DOHH2 (cell line): ENCODE measurements around the gene RAD52.

ENCODE experiments used
- CTCF ChIP-seq: fragments of 200-600 bp; sonication (generic); IDR thresholded peaks from one replicate; pipeline ENCODE4 v1.5.1; 2014; ENCODE audit warnings: antibody characterized with exemption, mild to moderate bottlenecking, low read depth, low read length; ENCODE audit not compliant: poor library complexity, severe bottlenecking
- EZH2phosphoT487 ChIP-seq: fragments of 200-600 bp; sonication (generic); IDR thresholded peaks from 2 replicates; pipeline ENCODE4 v1.6.1; 2017; ENCODE audit warnings: borderline replicate concordance, mild to moderate bottlenecking, antibody characterized with exemption, low read length, moderate library complexity, mixed read lengths

GRCh38 chr12:974271-974862 is 24.9 kb upstream of the RAD52 start:
- TF ChIP-seq CTCF (no peak), EZH2phosphoT487 (no peak)
